Measurements from ENCODE around the gene ST3GAL3.

- no peak for TF ChIP-seq CTCF (conservative IDR thresholded peaks at IDR 0.05)
- no peak for TF ChIP-seq EZH2 (IDR thresholded peaks at IDR 0.05; ENCODE audit: low read depth)
Measured at GRCh38 chr1:43705982-43706597, 1.2 kb upstream of the ST3GAL3 start.

Measured in PC-9 (cell line).